ENCODE measurements around the gene TMCO4. TPM values are rescaled to one million over a fixed set of nuclear protein-coding genes. Genes with fewer than 3 reads are reported as not detected.

TMCO4 gene
- total and polyA plus RNA-seq, 12 donors, result 23.2 to 55.0 (median 38.1) TPM

DNA sequence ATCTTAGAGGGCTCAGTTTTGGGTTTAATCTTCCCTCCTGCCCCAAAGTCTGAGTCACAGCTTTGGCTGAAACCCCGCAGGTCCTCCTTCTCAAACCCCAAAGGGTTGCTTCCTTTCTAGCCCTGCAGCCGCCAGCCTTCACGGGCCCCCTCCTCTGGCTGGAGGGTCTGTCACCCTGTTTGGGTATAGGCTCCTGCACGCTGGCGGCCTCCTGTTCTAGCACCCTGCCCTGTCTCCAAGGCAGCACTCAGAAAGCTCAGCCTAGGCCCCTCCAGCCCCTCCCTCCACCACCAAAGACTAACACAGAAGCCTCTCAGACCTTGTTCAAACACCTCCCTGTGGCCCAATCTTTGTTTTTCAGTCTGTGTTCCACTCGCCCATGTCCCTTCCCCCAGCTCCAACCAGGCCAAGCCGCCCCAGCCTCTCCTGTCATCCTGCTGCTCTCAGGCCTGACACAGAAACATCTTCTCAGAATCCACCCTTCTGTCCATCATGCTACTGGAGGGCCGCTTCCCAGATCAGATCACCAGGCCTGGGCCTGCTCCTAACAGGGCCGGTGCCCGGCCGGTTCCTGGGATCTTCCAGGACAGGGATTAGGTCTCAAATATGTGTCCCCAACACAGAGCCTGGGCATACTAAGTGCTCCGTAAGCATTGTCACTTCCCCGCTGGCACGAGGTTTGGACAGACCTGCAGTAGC, 99.5 kb downstream of the TMCO4 start:
- Histone ChIP-seq H3K4me1 (replicated peaks in 1 of 2) (peaks cover 0 to 8% of the 10 kb centered on the region in 2 donors), H3K36me3 (replicated peaks in 1 of 2) (no peaks in the 10 kb centered on the region), H3K9me3 (replicated peaks in 1 of 3) (no peaks in the 10 kb centered on the region), H3K27me3 (no peaks in the 10 kb centered on the region), H3K4me3 (no peak overlapping the region), H3K27ac (no peak overlapping the region)
- TF ChIP-seq, protein P1, sequence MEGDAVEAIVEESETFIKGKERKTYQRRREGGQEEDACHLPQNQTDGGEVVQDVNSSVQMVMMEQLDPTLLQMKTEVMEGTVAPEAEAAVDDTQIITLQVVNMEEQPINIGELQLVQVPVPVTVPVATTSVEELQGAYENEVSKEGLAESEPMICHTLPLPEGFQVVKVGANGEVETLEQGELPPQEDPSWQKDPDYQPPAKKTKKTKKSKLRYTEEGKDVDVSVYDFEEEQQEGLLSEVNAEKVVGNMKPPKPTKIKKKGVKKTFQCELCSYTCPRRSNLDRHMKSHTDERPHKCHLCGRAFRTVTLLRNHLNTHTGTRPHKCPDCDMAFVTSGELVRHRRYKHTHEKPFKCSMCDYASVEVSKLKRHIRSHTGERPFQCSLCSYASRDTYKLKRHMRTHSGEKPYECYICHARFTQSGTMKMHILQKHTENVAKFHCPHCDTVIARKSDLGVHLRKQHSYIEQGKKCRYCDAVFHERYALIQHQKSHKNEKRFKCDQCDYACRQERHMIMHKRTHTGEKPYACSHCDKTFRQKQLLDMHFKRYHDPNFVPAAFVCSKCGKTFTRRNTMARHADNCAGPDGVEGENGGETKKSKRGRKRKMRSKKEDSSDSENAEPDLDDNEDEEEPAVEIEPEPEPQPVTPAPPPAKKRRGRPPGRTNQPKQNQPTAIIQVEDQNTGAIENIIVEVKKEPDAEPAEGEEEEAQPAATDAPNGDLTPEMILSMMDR (IDR thresholded peaks at IDR 0.05), result no peak
- DNase-seq, result no peak
- 93 to 96% (median 95%) methylated on average over 8 to 14 of the region's 14 CpGs for WGBS, 4 donors
- intact Hi-C loops (cut with DNase I), result loop anchor here in 1 of 2 donors (5.0 kb wide), 1 partner anchor 33 kb away; no protein-coding TSS in a partner anchor

DNA sequence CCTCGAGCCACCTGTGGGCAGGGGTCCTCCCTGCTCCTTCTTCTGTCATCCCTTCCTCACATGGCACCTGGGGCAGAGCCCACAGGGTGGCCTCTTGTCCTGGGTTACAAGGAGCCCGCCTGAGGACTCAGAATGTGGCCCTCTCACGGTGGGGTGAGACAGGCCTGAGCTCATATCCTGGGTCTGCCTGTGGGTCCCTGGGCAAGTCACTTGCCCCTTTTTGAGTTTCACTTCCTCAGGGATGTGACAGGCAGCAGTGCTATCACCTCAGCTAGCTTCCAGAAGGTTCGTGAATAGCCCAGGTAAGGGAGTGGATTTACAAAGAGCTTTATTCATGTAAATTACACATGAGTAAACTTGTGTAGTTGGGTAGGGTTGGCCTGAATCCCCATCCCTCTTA, 101.5 kb downstream of the TMCO4 start:
- 88 to 96% (median 93%) methylated on average over 1 to 4 of the region's 4 CpGs for WGBS, 4 donors
- no peak for DNase-seq
- Histone ChIP-seq H3K27me3 (no peaks in the 10 kb centered on the region), H3K36me3 (replicated peaks in 1 of 2) (peaks cover 0 to 14% of the 10 kb centered on the region in 2 donors), H3K9me3 (replicated peaks in 1 of 3) (no peaks in the 10 kb centered on the region), H3K27ac (no peak overlapping the region), H3K4me3 (no peak overlapping the region), H3K4me1 (replicated peaks in 1 of 2) (no peaks in the 10 kb centered on the region)
- intact Hi-C loops (cut with DNase I), result no loop called here
- no peak for TF ChIP-seq POLR2A (IDR thresholded peaks at IDR 0.05)
- TF ChIP-seq, protein P1 (IDR thresholded peaks at IDR 0.05), result no peak

DNA sequence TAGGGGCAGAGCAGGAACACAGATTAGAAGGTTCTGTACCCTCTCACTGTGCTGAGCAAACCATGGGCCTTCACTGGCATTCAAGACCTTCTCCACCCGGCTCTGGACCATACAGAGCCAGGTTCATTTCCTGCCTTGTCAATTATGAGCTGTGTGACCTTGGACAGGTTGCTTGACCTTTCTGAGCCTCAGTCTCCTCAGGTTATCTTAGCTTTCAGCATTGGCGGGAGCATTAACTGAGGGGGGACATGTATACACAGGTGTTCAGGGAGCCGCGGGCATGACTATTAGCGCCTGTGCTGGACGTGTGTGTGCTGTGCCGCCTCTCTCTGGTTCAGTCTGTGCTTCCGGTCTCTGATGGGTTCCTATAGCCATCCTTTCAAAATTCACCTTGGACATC, 102.9 kb downstream of the TMCO4 start:
- intact Hi-C loops (cut with DNase I), result no loop called here
- WGBS, 4 donors, result 94 to 98% (median 95%) methylated on average over 8 of the region's 8 CpGs

DNA sequence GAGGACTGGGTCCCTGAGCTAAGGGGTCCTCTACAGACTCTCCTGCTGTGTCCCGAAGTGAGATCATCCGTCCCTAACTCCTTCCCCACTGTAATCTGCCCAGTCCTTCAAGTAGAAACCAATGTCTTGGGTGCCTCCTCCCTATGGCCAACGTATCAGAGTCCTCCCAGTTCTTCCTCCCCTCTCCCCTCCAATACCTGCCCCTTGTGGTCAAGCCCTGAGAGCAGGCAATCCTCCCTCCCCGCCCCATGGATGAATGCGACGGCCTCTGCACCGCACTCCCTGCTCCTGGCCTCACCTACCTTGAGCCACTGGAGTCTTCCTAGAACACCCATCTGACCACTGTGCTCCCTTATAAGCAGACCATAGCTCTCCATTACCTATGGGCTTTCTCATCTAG, 103.9 kb downstream of the TMCO4 start:
- Histone ChIP-seq H3K4me3 (no peak overlapping the region), H3K27ac (no peak overlapping the region), H3K36me3 (replicated peaks in 1 of 2) (peaks cover 0 to 14% of the 10 kb centered on the region in 2 donors), H3K27me3 (no peaks in the 10 kb centered on the region), H3K4me1 (replicated peaks in 1 of 2) (no peaks in the 10 kb centered on the region), H3K9me3 (replicated peaks in 1 of 3) (no peaks in the 10 kb centered on the region)
- intact Hi-C loops (cut with DNase I), result no loop called here
- TF ChIP-seq, protein P1 (IDR thresholded peaks at IDR 0.05), result no peak
- TF ChIP-seq POLR2A (IDR thresholded peaks at IDR 0.05), result no peak
- DNase-seq, result no peak
- 93 to 96% (median 94%) methylated on average over 5 to 7 of the region's 7 CpGs for WGBS, 4 donors

More for the DNA sequence above, 102.9 kb downstream of the TMCO4 start:
- no peak overlapping the region for H3K4me3 ChIP-seq
- H3K9me3 ChIP-seq (replicated peaks in 1 of 3), result no peaks in the 10 kb centered on the region
- H3K36me3 ChIP-seq (replicated peaks in 1 of 2), result peaks cover 0 to 14% of the 10 kb centered on the region in 2 donors
- DNase-seq, result no peak
- TF ChIP-seq, protein P1 (IDR thresholded peaks at IDR 0.05), result no peak
- no peak for TF ChIP-seq POLR2A (IDR thresholded peaks at IDR 0.05)
- no peaks in the 10 kb centered on the region for H3K4me1 ChIP-seq (replicated peaks in 1 of 2)
- no peaks in the 10 kb centered on the region for H3K27me3 ChIP-seq
- no peak overlapping the region for H3K27ac ChIP-seq
